ENCODE measurements around the gene PANK4.

GRCh38 chr1:2474104-2474844, 52.1 kb downstream of the PANK4 start:
- TF ChIP-seq CTCF (IDR thresholded peaks at IDR 0.05) (no peak), POLR2A (IDR thresholded peaks at IDR 0.05) (no peak)
